ENCODE measurements around the gene CHST15. TPM values are rescaled to one million over a fixed set of nuclear protein-coding genes. Genes with fewer than 3 reads are reported as not detected.
A peak's percentile ranks its signal among the peaks of the same experiment; 100 is the strongest.

CHST15 gene
- total RNA-seq, 3 donors from 2014 or later, result 4.8 to 64.5 (median 10.8) TPM

DNA sequence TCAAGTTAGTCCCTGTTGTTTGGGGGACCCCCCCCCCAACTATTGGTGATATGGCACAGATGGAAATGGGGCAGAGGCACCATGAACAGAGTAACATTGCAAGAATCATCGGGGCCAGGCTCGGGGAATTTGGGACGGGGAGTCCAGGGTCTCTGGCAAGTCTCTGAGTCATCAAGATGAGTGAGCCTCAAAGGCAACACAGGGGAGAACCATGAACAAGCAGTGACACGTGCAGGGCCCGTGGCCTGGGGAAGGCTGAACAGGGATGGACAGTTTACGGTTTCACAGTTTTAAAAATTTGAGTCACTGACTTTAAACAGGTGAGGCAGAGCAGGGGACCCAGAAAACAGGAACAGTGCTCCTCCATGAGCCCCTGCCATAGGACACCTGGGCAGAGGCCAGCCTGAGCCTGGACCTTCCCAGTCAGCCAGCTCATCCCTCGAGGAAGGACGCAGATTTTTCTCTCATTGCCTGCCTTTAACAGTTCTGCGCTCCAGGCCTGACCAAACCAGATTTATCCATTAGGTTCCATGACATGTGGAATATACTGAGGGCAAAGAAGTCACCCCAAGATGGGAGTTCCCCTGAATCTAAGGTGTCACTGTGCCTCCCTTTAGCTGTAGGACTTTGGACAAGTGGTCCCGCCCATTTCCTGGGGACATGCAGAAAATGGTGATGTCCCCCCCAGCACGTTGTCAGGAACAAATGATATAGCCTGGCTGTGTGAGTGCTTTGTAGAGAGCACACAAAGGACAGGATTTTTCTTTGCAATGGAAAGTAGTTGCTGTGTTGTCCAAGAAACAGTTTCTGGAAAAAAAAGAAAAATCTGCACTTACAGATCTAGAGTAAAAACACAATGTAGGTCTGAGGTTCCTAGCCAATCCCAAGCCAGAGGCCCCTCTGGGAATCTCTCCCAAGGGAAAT lies 23.8 kb downstream of the CHST15 start:
- intact Hi-C loops (cut with DNase I, micrococcal nuclease), result no loop called here
- no peak overlapping the region for H3K4me3 ChIP-seq
- ATAC-seq (no peak), DNase-seq (no peak)
- no peaks in the 10 kb centered on the region for H3K36me3 ChIP-seq (ENCODE audit: low read depth)
- TF ChIP-seq, protein P1, sequence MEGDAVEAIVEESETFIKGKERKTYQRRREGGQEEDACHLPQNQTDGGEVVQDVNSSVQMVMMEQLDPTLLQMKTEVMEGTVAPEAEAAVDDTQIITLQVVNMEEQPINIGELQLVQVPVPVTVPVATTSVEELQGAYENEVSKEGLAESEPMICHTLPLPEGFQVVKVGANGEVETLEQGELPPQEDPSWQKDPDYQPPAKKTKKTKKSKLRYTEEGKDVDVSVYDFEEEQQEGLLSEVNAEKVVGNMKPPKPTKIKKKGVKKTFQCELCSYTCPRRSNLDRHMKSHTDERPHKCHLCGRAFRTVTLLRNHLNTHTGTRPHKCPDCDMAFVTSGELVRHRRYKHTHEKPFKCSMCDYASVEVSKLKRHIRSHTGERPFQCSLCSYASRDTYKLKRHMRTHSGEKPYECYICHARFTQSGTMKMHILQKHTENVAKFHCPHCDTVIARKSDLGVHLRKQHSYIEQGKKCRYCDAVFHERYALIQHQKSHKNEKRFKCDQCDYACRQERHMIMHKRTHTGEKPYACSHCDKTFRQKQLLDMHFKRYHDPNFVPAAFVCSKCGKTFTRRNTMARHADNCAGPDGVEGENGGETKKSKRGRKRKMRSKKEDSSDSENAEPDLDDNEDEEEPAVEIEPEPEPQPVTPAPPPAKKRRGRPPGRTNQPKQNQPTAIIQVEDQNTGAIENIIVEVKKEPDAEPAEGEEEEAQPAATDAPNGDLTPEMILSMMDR (IDR thresholded peaks at IDR 0.05), result no peak
- no peaks in the 10 kb centered on the region for H3K9me3 ChIP-seq
- H3K4me1 ChIP-seq (ENCODE audit: low read depth), result peaks cover 2% of the 10 kb centered on the region

DNA sequence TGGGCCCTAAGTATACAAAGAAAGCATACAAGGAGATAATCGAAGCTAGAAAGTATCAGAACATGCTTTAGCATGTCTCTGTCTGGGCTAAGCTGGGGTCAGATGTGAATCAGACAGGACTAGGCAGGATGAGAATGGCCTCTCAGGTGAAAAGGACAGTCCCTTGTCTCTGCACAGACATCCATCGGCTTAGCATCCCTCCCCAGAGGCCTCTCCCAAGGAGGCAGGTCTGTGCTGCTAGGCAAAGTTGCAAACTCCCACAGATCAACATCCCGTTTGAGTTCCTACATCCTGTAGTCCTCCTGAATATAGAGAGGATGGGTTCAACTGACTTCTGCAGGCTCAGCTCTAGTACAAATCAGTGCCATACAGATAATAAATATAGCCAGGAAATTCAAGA lies 24.5 kb downstream of the CHST15 start:
- DNase-seq (no peak), ATAC-seq (no peak)
- Histone ChIP-seq H3K9me3 (no peaks in the 10 kb centered on the region), H3K4me3 (no peak overlapping the region), H3K4me1 (ENCODE audit: low read depth) (peaks cover 2% of the 10 kb centered on the region), H3K36me3 (ENCODE audit: low read depth) (no peaks in the 10 kb centered on the region)
- intact Hi-C loops (cut with DNase I, micrococcal nuclease), result no loop called here
- TF ChIP-seq, protein P1 (IDR thresholded peaks at IDR 0.05), result no peak

DNA sequence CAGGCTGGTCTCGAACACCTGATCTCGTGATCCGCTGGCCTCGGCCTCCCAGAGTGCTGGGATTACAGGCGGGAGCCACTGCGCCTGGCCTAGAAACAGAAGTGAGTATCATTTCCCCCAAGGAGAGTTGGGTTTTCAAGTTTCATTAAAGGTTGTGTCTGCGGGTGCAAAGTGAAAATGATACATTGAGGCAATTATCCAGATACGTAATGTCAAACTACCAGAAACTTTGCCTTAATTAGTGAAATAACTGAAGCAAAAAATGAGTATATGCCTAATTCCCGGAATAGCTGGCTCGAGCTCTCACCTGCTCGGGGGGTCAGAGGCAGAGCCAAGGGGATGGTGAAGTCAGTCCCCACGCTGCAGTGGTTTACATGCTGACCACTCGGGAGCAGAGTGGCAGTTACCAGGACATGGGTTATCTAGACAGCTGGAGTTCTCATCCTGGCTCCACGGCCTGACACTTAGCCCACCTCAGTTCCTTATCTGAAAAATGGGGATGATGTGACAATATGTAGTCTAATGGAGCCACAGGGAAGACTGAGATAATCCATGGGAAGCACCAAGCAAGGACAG lies 25.5 kb downstream of the CHST15 start:
- no peaks in the 10 kb centered on the region for H3K36me3 ChIP-seq (ENCODE audit: low read depth)
- H3K9me3 ChIP-seq, result no peaks in the 10 kb centered on the region
- H3K4me1 ChIP-seq (ENCODE audit: low read depth), result peaks cover 2% of the 10 kb centered on the region
- H3K4me3 ChIP-seq, result no peak overlapping the region
- DNase-seq (no peak), ATAC-seq (no peak)
- TF ChIP-seq, protein P1 (IDR thresholded peaks at IDR 0.05), result no peak
- intact Hi-C loops (cut with DNase I, micrococcal nuclease), result no loop called here

DNA sequence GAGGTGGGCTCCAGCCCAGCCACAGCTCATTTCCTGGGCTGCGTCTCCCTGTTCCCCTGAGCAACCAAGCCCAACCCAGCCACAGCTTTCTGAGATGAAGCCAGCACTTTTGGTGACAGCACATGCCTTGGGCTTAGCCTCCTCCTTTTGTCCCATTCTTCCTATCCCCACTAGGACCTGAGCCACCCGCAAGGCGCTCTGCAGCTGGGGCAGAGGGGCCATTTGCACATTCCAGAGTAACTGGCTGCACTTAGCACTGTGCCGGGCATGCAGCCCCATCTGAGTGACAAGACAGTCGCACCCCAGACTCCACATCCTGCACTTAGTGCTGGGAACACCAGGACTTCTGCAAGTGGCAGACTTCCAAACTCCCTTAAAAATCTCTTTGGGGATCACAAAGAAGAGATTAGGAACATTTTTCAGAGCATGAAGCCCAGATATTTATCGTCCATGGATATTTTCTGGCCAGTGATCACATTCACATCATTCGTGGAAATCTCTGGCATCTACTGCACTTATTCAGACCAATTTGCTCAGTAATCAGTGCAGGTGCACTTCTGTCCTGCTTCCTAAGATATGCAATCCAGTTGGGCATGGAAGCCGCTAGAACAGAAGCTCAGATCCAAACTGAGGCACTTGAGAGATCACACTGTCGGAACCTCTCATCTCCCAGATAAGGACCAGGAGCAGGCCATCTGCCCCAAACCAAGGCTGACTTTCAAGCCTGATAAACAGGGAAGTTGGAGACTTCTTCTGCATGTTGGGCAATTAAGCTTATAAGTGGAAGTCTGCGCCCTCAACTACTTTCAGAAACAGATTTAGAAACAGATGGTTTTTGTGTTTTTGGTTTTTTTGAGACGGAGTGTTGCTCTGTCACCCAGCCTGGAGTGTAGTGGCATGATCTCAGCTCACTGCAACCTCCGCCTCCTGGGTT lies 26.4 kb downstream of the CHST15 start:
- intact Hi-C loops (cut with DNase I, micrococcal nuclease), result no loop called here
- no peak for DNase-seq
- Histone ChIP-seq H3K36me3 (ENCODE audit: low read depth) (no peaks in the 10 kb centered on the region), H3K4me1 (ENCODE audit: low read depth) (peaks cover 2% of the 10 kb centered on the region), H3K9me3 (no peaks in the 10 kb centered on the region), H3K4me3 (no peak overlapping the region)
- peak; percentile 10 for ATAC-seq
- TF ChIP-seq, protein P1 (IDR thresholded peaks at IDR 0.05), result no peak

DNA sequence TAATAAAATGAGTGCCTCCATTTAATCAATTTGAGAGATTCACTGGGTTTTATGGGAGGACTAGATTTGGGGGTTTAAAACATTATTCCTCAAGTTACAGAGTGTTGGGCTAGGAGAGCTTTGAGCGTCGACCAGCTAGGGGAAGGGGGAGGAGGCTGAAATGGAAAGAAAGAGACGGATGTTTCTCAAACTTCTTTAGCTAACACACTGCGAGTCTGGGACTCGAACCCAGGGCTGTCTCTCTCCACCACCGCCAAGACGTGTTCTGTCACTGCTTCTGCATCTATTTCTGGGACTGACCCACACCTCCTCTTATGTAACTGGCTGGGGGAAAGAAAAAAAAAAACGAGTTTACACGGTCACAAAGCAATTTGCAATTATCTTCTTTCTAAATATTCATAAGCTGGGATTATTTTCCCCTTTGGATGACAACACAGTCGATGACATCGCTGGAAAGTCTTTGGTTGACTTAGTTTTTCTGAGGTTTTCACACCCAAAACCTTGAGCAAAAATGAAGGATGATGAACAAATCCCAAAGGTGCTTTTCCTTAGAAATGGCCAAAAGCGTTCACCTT lies 27.2 kb downstream of the CHST15 start:
- Histone ChIP-seq H3K9me3 (no peaks in the 10 kb centered on the region), H3K4me3 (no peak overlapping the region), H3K4me1 (ENCODE audit: low read depth) (peaks cover 2% of the 10 kb centered on the region), H3K36me3 (ENCODE audit: low read depth) (no peaks in the 10 kb centered on the region)
- intact Hi-C loops (cut with DNase I, micrococcal nuclease), result no loop called here
- DNase-seq (no peak), ATAC-seq (no peak)
- TF ChIP-seq, protein P1 (IDR thresholded peaks at IDR 0.05), result no peak
